HG03469 (cell line): ENCODE results near the gene SAC3D1.
A peak's percentile ranks its signal among the peaks of the same experiment; 100 is the strongest.
"Not testable (repeated sequence)": the region's sequence is repeated elsewhere in the genome, so short reads cannot be mapped to it uniquely, and the experiment has no call there.

ENCODE experiments used
- ATAC-seq: cut with Tn5 transposase; IDR thresholded peaks from one replicate; pipeline ENCODE4 v1.9.1; 2021; ENCODE audit warnings: mild to moderate bottlenecking, moderate library complexity, moderate number of reproducible peaks; ENCODE audit not compliant: unreplicated experiment

Gene SAC3D1

DNA sequence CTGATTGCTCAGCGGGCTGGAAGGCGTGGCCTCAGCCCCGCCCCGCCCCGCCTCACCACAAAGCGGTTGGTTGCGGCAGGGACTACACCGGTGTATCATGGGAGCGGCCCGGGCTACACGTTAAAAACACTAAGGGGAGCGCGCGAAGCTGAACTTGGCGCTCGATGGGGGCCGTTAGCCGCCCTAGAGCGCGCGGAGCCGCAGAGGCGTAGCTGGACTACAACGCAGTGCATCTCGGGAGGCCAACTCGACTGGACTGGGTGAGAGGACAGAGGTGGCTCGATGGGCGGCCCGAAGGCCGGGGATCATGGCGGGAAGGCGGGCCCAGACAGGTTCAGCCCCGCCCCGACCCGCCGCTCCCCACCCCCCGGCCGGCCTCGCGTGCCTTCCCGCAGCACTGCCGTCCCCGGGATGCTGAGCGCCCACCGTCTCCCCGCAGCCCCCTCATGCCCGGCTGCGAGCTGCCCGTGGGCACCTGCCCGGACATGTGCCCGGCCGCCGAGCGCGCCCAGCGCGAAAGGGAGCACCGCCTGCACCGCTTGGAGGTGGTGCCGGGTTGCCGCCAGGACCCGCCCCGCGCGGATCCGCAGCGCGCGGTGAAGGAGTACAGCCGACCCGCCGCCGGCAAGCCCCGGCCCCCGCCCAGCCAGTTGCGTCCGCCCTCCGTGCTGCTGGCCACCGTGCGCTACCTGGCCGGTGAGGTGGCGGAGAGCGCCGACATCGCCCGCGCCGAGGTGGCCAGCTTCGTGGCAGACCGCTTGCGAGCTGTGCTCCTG lies at the start of gene SAC3D1:
Gene SAC3D1 (plus strand): TSS at position 364 of the 776 bp plus-strand sequence. CDS start 83 bp downstream, at position 447.
- ATAC-seq, result peak; percentile 54

DNA sequence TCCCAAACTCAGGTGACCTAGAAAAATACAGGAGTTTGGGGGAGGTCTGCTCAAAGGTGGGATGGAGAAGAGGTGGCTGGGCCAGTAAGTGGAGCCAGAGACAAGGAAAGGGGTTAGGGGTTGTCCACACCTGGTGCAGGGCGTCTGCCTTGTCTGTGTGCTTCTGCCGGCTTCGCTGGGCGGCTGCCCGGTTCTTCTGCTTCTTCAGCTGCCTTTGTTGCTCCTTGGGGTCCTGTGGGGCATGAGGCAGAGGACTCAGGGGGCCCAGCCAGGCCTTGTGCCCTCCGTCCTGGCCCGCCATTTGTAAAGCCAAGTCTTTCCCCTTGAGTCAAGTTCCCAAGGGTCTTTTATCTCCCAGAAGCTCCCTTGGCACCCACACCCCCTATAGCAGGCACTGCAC lies 46.7 kb upstream of the SAC3D1 start:
- ATAC-seq, result no peak

DNA sequence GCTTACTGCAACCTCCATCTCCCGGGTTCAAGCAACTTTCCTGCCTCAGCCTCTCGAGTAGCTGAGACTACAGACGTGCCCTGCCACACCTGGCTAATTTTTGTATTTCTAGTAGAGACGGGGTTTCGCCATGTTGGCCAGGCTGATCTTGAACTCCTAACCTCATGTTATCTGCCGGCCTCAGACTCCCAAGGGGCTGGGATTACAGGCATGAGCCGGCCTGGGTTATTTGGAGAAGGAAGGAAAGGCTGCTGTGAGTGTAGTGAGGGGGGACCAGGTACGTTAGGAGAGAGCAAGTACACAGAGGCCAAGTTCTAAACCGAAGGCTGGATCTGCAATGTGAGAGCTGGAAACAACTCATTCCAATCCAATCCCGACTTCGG lies 44.7 kb upstream of the SAC3D1 start:
- no peak for ATAC-seq

DNA sequence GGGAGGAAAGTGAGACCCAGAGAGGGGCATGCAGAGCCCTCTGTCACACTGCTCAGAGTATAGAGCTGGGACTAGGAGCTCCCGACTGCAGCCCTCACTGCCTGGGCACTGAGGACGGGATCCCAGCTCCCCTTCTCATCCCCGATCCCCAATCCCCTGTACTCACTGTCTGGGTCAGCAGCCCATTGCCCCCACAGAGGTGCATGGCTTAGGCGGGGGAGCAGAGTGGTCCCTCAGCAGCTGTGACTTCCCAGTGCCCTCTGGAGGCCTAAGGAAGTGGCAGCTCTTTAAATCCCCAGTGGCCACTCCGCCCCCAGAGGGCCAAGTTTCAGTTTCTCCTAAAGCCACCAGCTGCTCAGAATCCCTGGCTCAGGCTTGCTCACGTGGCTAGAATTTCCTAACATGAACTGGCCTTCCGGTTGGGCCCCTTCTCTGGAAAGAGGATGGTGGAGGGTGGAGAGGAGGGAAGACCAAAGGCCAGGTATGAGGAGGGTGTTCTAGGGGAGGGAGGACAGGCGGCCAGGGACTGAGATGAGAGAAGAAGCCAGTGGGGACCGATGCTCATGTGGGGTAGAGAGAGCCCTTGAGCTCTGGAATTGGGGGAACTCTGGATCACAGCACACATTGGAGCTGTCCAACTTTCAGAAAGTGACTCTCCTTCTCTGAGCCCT lies 44.2 kb upstream of the SAC3D1 start, which contains the start of gene BATF2:
Gene BATF2 (minus strand): TSS at position 262 of the 671 bp plus-strand sequence. CDS start 57 bp downstream, at position 205.
- no peak for ATAC-seq

DNA sequence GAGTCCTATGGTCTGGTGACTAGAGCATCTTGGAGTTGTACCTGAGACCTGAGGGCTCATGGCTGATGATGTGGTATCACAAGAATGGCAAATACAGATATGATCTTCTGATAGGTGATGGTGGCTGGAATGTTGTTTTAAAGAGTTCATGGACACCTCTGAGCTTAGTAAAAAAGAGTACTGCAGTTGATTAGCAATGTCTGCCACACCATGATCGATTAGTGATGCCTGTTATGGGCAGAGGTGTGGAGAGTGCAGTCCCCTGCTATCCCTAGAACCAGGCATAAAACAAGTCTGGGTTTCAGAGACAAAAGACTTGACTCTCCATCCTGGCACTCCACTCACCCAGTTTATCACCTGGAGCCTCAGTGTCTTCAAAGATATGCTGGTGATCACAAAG lies 42.9 kb upstream of the SAC3D1 start:
- no peak for ATAC-seq

DNA sequence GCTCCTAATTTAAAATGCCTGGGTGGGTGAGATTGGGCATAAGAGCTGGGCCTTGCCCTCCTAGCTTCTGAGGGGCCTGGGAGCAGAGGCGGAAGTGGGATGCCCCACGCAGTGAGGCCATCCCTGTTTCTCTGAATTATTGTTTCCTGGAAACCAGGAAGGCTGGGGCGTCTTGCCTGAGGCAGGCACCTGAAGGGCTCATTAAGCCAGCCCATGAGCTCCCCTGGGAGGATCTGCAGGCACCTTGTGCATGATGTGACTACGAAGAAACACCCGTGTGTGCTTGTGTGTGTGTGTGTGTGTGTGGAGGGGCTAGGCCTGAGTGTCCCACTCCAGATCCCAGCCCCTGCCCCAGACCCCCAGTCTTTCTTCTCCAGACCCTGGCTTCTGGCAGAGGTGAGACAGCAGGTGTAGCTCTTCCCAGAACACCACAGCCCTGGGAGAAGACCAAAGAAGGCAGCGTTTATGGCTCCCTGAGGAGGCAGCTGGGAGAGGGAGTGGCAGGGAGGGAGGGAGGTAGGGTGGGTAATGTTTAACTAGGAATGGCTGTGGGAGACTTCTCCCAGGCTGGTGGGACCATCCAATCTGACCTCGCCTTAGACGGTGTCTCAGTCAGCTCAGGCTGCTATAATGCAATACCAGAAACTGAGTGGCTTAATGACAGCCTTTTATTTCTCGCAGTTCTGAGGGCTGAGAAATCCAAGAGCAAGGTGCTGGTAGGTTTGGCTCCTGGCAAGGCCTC lies 42.1 kb upstream of the SAC3D1 start:
- no peak for ATAC-seq

DNA sequence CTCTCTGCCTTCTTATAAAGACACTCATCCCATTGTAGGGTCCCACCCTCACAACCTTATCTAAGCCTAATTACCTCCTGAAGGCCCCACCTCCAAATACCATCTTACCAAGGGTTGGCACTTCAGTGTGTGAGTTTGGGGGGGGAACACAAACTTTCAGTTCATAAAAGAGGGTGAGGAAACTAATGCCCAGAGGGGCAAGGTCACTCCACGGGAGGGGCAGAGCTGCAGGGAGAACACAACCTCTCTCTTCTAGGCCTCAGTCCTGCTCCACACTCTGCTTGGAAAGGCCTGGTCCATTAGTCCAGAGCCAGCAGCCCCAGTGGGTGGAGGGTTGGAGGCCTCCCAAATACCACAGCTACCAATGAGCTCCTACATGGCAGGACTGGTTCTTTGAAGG lies 41.5 kb upstream of the SAC3D1 start:
- no peak for ATAC-seq

DNA sequence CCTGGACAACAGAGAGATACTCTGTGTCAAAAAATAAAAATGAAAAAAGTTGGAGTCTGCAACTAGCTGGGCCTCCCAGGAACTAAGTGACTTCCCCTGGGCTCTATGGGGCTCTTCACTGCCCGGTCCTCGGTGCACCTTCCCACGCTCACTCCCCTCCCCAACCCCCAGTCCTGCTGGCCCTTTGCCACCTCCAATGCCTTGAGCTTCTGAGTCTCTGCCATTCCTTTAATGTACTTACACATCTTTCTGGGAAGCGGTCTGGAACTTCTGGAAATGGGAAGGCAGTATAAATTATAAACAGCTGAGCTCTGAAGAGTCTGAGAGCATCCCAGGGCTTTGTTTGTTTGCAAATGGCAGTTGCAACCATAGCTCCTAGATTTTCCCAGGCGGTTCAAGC lies 38.3 kb upstream of the SAC3D1 start:
- no peak for ATAC-seq

DNA sequence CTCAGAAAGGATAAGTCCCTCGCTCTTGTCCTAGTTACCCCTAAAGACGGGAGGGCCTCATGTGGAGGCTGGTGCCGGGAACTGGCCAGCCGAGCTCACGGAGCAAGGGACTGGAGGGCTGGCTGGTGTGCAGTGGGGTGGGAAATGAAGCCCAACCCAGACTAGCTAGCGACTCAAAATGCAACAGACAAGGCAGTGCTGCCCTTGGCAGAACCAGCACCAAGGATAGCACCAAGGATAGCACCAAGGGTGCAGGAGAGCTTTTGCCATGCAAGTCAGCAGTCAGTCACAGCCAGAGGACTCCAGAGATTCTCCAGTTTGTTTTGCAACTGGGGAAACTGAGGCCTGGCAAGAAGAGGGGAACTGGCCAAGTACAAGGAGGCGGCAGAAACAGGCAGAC lies 37.7 kb upstream of the SAC3D1 start:
- ATAC-seq, result no peak

DNA sequence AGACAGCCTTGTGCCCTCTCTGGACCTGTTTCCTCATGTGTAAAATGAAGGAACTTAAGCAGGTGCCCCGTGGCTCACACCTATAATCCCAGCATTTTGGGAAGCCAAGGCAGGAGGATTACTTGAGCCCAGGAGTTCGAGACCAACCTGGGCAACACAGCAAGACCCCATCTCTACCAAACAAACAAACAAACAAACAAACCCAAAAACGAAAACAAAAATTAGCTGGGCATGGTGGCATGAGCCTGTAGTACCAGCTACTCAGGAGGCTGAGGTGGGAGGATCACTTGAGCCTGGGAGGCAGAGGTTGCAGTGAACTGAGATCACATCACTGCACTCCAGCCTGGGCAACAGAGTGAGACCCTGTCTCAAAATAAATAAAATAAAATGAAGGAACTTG lies 37.0 kb upstream of the SAC3D1 start:
- ATAC-seq, result not testable (repeated sequence)

DNA sequence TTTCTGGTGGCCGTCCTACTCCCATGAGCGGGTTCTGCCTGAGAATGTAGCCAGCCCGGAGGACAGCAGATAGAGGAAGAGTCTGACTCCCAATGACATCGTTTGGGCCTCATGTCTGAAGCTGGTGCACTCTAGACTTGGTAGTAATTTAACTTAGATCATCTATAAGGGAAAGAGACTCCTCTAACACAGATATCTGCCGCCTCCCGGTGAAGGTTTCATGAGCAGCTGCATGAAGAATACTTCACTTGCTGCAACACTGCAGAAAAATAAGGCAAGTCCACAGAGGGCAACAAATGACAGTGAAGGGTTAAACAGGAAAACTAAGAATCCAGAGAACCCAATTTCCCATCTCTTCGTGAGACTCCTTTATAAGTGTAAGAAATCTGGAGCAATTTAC lies 33.0 kb upstream of the SAC3D1 start:
- ATAC-seq, result no peak

DNA sequence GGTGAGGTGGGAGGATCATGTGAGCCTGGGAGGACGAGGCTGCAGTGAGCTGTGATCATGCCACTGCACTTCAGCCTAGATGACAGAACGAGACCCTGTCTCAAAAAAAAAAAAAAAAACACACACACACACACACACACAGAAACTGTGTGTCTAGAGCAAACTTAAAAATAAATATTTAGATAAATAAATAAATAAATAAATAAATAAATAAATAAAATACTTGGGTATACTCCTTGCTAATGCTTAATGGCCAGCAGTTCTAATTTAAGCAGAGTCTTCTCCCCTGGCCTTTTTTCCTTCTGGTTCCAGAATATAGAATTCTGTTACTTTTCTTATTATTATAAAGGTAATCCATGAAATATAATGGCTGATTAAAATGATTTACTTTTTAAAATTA lies 32.1 kb upstream of the SAC3D1 start:
- ATAC-seq, result no peak

DNA sequence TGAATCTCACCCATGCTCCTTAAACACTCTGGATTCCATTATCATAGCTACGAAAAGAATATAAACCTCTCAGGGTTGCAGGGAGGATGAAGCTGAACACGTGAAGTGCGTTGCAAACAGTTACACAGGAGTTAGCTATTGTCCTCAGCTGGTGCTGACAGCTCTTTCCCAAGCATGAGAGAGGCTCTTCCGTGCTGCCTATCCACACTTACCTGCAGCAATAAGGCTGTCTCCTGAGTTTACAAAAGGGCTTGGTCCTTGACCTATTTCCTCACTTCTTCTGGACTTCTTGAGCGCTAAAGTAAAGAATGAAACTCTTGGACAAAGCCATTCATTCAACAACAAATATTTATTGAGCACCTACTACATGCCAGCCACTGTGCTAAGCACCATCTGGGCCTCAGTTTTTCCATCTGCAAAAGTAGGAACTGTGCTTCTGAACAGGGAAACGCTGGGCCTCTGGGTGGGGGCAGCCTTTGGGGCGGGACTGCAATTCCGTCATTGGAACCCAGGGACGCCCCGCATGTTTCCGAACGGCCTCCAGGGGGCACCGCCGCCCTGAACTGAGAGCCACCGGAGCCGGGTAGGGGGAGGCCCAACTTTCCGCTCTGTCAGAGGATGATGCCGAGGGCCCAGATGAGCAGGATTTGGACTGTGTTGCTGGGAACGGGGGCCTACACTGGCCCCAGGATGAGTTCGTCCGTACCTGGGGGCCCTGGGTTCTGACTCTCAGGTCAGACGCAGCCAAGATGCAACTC lies 27.7 kb upstream of the SAC3D1 start:
- ATAC-seq, result peak; percentile 39

DNA sequence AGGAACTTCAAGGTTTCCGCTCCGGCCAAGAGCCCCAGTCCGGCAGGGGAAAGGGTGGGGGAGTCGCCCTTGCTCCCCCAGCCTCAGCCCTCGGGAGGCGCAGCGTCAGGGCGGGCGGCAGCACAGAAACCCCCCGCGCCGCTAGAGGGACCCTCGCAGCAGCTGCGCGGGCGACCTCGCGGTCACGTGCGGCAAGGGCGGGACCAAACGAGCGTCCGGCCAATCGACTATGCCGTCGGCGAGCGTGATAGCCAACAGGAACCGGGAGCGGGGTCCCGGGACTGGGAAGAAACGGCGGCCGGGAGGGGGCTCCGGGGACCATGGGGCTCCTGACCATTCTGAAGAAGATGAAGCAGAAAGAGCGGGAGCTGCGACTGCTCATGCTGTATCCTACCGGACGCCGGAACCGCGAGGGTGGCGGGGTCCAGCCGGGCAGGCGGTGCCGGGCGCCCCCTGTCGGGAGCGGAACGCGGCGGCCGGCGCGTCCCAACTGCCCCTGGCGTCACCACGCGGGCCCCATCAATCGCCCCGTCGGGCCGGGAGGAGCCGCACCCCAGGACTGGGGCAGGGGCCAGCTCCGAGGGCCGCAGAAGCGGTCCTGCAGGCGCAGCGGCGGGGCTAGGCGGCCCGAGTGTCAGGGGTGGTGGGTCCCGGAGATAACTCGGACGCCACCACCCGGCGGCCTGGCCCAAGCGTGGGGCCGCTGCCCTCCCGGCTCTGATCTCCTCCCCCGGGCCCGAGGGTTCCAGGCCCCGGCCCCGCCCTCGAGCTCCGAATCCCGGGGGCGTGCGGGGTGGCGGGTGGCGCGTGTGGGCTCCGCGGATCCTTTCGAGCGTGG lies 26.9 kb upstream of the SAC3D1 start, which contains the start of gene ARL2:
Gene ARL2 (plus strand): TSS at position 273 of the 838 bp plus-strand sequence. CDS start 48 bp downstream, at position 321.
- peak; percentile 49 for ATAC-seq

DNA sequence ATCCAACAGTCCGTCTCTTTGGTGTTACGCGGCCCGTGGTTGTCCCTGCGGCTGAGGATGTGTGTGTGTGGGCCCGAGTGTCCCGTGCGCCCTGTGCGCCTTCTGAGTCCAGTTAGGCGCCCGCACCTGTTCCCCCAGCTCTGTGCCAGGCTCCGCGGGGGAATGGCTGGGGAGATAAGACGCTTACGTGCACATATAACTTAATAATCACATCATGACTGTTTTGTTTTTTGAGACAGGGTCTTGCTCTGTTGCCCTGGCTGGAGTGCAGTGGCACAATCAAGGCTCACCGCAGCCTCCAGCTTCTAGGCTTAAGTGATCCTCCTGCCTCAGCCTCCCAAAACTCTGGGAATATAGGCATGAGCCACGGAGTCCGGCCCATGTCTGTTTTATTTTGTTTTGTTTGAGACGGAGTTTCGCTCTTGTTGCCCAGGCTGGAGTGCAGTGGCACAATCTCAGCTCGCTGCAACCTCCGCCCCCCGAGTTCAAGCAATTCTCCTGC lies 26.2 kb upstream of the SAC3D1 start:
- ATAC-seq, result no peak

DNA sequence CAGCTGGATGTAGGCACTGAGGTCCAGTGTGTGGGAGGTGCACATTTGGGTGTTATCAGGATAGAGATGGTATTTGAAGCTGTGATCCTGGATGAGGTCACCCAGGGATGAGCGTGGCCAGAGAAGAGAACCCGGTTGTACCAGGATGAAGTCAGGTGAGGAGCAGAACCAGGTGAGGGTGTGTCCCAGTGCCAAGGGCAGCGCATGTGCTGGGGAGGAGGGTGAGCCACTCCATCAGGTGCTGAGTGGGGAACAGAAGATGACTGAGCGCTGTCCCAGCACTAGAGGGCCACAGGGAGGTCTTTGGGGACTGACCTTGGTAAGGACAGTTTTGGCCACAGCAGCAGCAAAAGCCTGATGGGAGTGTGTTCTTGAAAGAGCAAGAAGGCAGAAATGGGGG lies 24.3 kb upstream of the SAC3D1 start:
- no peak for ATAC-seq

DNA sequence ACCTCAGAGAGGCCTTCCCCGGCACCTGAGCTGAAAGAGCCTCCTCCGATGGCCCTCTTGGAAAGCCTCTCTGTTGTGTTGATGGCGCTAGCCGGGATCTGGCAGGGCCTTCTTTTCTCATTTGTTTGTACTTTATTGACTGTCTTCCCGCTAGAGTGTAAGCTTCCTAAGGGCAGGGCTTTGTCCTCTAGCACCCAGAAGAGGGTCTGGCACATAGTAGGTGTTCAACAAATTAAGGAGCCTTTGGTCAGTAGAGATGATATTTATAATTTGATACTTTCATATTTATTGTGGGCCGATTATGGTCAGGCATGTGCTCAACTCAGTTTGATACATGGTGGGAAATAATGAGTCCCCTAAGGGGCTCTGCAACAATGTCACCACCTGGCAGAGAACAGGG lies 23.1 kb upstream of the SAC3D1 start:
- no peak for ATAC-seq

DNA sequence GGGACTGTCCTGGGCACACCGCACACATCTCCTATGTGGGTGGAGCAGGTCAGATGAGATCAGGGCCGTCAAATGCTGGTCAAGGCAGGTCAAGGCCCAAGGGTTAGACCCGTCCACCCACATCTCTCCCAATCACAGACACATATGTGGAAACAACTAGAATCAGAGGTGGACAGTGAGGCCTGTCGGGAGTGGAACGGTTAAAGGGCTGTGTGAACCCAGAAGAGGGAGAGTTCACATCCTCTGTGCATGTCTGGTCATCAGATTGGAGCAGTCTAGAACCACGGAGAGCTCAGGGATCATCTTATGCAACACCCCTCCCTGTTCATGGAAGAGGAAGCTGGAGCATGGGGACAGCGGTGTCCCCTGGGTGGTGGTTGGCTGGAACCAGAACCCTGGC lies 21.2 kb upstream of the SAC3D1 start:
- no peak for ATAC-seq

DNA sequence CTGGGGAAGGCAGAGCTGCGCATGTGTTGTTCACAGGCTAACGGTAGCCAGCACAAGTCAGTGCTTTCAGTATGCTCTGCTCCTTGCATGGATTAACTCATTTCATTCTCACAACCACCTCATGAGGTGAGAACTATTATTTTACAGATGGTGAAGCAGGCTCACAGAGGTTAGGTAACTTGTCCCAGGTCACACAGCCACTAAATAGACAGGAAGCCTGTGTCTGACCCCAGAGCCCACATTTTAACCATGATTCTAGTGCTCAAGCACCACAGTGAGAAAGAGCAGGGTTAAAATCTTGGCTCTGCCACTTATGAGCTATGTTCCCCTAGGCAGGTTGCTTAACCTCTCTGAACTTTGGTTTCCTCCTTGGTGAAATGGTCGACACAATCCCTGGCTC lies 20.0 kb upstream of the SAC3D1 start:
- ATAC-seq, result no peak

DNA sequence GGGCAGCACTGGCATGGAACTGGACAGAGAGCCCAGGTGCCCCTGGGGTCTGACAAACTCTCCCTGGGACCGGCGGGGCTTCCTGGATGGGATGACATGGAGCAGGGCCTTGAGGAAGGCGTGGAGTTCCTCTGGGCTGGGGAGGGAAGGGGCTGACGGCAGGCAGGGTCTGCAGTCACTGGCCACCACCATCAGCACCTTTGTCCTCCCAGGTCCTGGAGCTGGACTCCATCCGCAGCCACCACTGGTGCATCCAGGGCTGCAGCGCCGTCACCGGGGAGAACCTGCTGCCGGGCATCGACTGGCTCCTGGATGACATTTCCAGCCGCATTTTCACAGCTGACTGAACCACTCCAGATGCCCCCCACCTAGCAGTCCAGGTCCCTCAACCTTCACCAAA lies 19.5 kb upstream of the SAC3D1 start:
- ATAC-seq, result no peak
